CD4-positive, alpha-beta T cell treated with Interleukin-6 at 100 ng/mL for 8 hours (primary cell): Measurements from ENCODE around the gene BCL7B.
"Not testable (repeated sequence)": the region's sequence is repeated elsewhere in the genome, so short reads cannot be mapped to it uniquely, and the experiment has no call there.

Experiments used
- DNase-seq: peaks from one replicate; pipeline ENCODE4 v3.0.0-alpha.2; 2020; ENCODE audit warnings: mixed read lengths, low spot score

Gene BCL7B

DNA sequence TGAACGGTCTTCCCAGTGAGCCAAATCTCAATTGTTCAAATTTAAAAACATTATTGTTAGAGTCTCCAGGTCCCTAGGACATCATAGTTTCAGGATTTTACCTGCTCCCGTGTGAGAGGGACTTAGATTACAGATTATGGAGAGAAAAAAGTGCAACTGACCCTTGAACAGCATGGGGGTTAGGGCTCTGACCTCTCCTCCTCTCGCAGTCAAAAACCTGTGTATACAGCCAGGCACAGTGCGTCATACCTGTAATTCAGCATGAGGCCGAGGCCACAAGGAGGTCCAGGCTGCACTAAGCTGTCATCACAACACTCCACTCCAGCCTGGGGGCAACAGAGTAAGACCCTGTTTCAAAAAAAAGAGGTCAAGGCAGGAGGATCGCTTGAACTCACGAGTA, 60.9 kb downstream of the BCL7B start:
- no peak for DNase-seq

DNA sequence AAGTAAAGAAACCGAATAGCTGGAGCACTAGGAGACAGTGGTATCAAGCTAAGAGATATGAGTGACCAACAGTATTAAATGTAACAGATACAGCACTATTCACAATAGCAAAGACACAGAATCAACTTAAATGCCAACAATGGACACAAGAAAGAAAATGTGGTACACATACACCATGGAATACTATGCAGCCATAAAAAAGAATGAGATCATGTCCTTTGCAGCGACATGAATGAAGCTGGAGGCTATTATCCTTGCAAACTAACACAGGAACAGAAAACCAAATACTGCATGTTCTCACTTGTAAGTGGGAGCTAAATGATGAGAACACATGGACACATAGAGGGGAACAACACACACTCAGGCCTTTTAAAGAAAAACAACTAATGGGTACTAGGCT, 62.0 kb downstream of the BCL7B start:
- not testable (repeated sequence) for DNase-seq

DNA sequence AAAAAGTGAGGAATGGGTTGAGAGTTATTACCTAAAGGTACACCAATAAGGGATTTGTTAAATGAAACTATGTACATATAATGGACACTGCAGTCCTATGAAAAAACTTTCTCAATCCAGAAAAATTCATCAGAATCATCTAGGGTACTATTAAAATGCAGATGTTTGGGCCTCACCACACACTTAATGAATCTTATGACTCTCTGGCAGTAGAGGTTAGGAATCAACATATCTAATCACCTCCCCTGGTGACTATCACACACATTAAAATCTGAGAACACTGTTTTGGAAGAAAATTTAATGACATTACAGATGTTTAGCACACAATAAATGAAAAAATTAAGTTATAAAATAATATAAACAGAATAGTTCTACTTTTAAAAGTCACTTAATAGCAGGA, 67.5 kb downstream of the BCL7B start:
- DNase-seq = no peak

DNA sequence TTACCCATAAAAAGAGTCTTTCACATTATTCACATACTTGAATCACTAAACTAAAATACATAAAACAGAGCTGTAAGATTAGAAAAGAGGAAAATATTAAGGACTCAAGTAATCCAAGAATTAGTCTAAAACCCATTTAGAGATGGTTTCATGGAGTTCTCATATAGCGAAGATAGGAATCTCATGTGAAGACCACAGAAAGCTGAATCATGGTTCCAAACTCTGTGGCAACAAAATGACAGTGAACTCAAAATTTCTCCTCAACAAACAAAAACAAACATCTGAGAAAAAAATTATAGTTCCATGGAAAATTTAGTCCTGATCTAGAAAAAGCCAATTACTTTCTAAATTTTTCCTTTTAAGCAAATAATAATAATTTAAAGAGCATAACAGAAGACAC, 70.0 kb downstream of the BCL7B start:
- DNase-seq = no peak
